Activated CD8-positive, alpha-beta T cell treated with anti-CD3 and anti-CD28 coated beads, Interleukin-2, amount 10 ng/mL, durations not matched to agents 7 days and 5 days (primary cell): Measurements from ENCODE around the gene ARPP21. TPM values are rescaled to one million over a fixed set of nuclear protein-coding genes. Genes with fewer than 3 reads are reported as not detected.

ENCODE experiments used
- ATAC-seq: fragments of 150-1000 bp; cut with Tn5 transposase; one replicate; pipeline ENCODE4 v1.10.0; 2021; ENCODE audit warnings: moderate library complexity
- CTCF ChIA-PET: fragments of 350-600 bp; sonication (Branson Sonifier 250); formaldehyde crosslinking; loops from one replicate; lab custom pipeline; 2021; ENCODE audit warnings: antibody characterized with exemption; lab: Charles Lee
- POLR2A ChIA-PET: fragments of 350-600 bp; sonication (Branson Sonifier 250); formaldehyde crosslinking; loops from one replicate; lab custom pipeline; 2021; ENCODE audit warnings: antibody characterized with exemption; lab: Charles Lee
- DNase-seq: peaks from one replicate; pipeline ENCODE4 v3.0.0-alpha.2; 2020
- H3K27ac Mint-ChIP-seq: one replicate; pipeline ENCODE4 v1.8.0; 2021; ENCODE audit warnings: mild to moderate bottlenecking, mixed read lengths
- H3K27me3 Mint-ChIP-seq: one replicate; pipeline ENCODE4 v1.8.0; 2021; ENCODE audit warnings: low read depth, mixed read lengths
- H3K36me3 Mint-ChIP-seq: one replicate; pipeline ENCODE4 v1.8.0; 2021; ENCODE audit warnings: low read depth, mixed read lengths
- H3K4me1 Mint-ChIP-seq: one replicate; pipeline ENCODE4 v1.8.0; 2021; ENCODE audit warnings: low read depth, mixed read lengths
- H3K4me3 Mint-ChIP-seq: one replicate; pipeline ENCODE4 v1.8.0; 2021; ENCODE audit warnings: mild to moderate bottlenecking, mixed read lengths
- H3K9me3 Mint-ChIP-seq: one replicate; pipeline ENCODE4 v1.8.0; 2022; ENCODE audit warnings: mixed read lengths; ENCODE audit not compliant: insufficient read depth
- total RNA-seq, 2 experiments: library from RNA; stranded (reverse); gene quantifications; one replicate each; pipeline ENCODE4 v1.2.3, GENCODE V29; 2021

ARPP21 gene
- total RNA-seq, 2 experiments from 2014 or later: not detected

- CTCF ChIA-PET: no interaction called here
- Mint-ChIP-seq H3K9me3 (no peaks in the 10 kb centered on the region), H3K36me3 (no peaks in the 10 kb centered on the region), H3K27ac (no peak overlapping the region), H3K4me3 (no peak overlapping the region), H3K4me1 (no peaks in the 10 kb centered on the region), H3K27me3 (peaks cover 2% of the 10 kb centered on the region)
- POLR2A ChIA-PET: interaction anchor here (0.7 kb wide), 1 partner anchor 13 kb away, joined by 3 read pairs; no protein-coding TSS in a partner anchor
- no peak for DNase-seq
- ATAC-seq: no peak
Observed at GRCh38 chr3:35665390-35666055, 26.2 kb downstream of the ARPP21 start.

- ChIA-PET CTCF (no interaction called here), POLR2A (interaction anchor here (0.6 kb wide), 1 partner anchor 1450 kb away, joined by 3 read pairs; no protein-coding TSS in a partner anchor)
- no peaks in the 10 kb centered on the region for H3K4me1 Mint-ChIP-seq
- H3K27me3 Mint-ChIP-seq: peaks cover 2% of the 10 kb centered on the region
- no peak overlapping the region for H3K27ac Mint-ChIP-seq
- H3K9me3 Mint-ChIP-seq: no peaks in the 10 kb centered on the region
- no peak for DNase-seq
- ATAC-seq: no peak
- no peak overlapping the region for H3K4me3 Mint-ChIP-seq
- no peaks in the 10 kb centered on the region for H3K36me3 Mint-ChIP-seq
Observed at GRCh38 chr3:35666888-35667287, 27.6 kb downstream of the ARPP21 start.

- POLR2A ChIA-PET: no interaction called here
- no peaks in the 10 kb centered on the region for H3K9me3 Mint-ChIP-seq
Observed at GRCh38 chr3:35670408-35670965, 31.2 kb downstream of the ARPP21 start.

GRCh38 chr3:35671483-35671882 lies 32.2 kb downstream of the ARPP21 start:
- ChIA-PET CTCF (no interaction called here), POLR2A (no interaction called here)
- H3K27me3 Mint-ChIP-seq: no peaks in the 10 kb centered on the region
- H3K9me3 Mint-ChIP-seq: no peaks in the 10 kb centered on the region
- no peaks in the 10 kb centered on the region for H3K4me1 Mint-ChIP-seq
- no peaks in the 10 kb centered on the region for H3K36me3 Mint-ChIP-seq
- DNase-seq (no peak), ATAC-seq (no peak)
- H3K4me3 Mint-ChIP-seq: no peak overlapping the region
- no peak overlapping the region for H3K27ac Mint-ChIP-seq

More at GRCh38 chr3:35670408-35670965, 31.2 kb downstream of the ARPP21 start:
- CTCF ChIA-PET: no interaction called here
- no peak overlapping the region for H3K27ac Mint-ChIP-seq
- no peaks in the 10 kb centered on the region for H3K36me3 Mint-ChIP-seq
- no peaks in the 10 kb centered on the region for H3K4me1 Mint-ChIP-seq
- no peak overlapping the region for H3K4me3 Mint-ChIP-seq
- H3K27me3 Mint-ChIP-seq: no peaks in the 10 kb centered on the region
- DNase-seq (no peak), ATAC-seq (no peak)

- Mint-ChIP-seq H3K36me3 (no peaks in the 10 kb centered on the region), H3K27me3 (no peaks in the 10 kb centered on the region), H3K4me1 (no peaks in the 10 kb centered on the region), H3K4me3 (no peak overlapping the region), H3K27ac (no peak overlapping the region), H3K9me3 (no peaks in the 10 kb centered on the region)
- DNase-seq: no peak
- POLR2A ChIA-PET: no interaction called here
- CTCF ChIA-PET: interaction anchor here (0.6 kb wide), 1 partner anchor 744 kb away, joined by 3 read pairs; no protein-coding TSS in a partner anchor
- ATAC-seq: no peak
Observed at GRCh38 chr3:35673017-35673416, 33.7 kb downstream of the ARPP21 start.

GRCh38 chr3:35674451-35675109 lies 35.3 kb downstream of the ARPP21 start:
- H3K4me1 Mint-ChIP-seq: no peaks in the 10 kb centered on the region
- ATAC-seq: no peak
- H3K9me3 Mint-ChIP-seq: no peaks in the 10 kb centered on the region
- no peak for DNase-seq
- no peak overlapping the region for H3K4me3 Mint-ChIP-seq
- ChIA-PET CTCF (no interaction called here), POLR2A (no interaction called here)
- no peak overlapping the region for H3K27ac Mint-ChIP-seq
- H3K36me3 Mint-ChIP-seq: no peaks in the 10 kb centered on the region
- no peaks in the 10 kb centered on the region for H3K27me3 Mint-ChIP-seq

- no peak for DNase-seq
- Mint-ChIP-seq H3K4me3 (no peak overlapping the region), H3K36me3 (no peaks in the 10 kb centered on the region), H3K27me3 (no peaks in the 10 kb centered on the region), H3K4me1 (no peaks in the 10 kb centered on the region), H3K27ac (no peak overlapping the region), H3K9me3 (no peaks in the 10 kb centered on the region)
- ChIA-PET CTCF (no interaction called here), POLR2A (no interaction called here)
- ATAC-seq: no peak
Observed at GRCh38 chr3:35675206-35675605, 35.9 kb downstream of the ARPP21 start.

- H3K4me3 Mint-ChIP-seq: no peak overlapping the region
- no peaks in the 10 kb centered on the region for H3K4me1 Mint-ChIP-seq
- H3K27ac Mint-ChIP-seq: no peak overlapping the region
- H3K36me3 Mint-ChIP-seq: no peaks in the 10 kb centered on the region
- ChIA-PET CTCF (no interaction called here), POLR2A (no interaction called here)
- H3K9me3 Mint-ChIP-seq: no peaks in the 10 kb centered on the region
- H3K27me3 Mint-ChIP-seq: no peaks in the 10 kb centered on the region
- ATAC-seq (no peak), DNase-seq (no peak)
Observed at GRCh38 chr3:35675621-35676020, 36.3 kb downstream of the ARPP21 start.

- H3K27ac Mint-ChIP-seq: no peak overlapping the region
- H3K4me1 Mint-ChIP-seq: no peaks in the 10 kb centered on the region
- ChIA-PET POLR2A (no interaction called here), CTCF (no interaction called here)
- H3K9me3 Mint-ChIP-seq: no peaks in the 10 kb centered on the region
- ATAC-seq (no peak), DNase-seq (no peak)
- no peaks in the 10 kb centered on the region for H3K36me3 Mint-ChIP-seq
- no peaks in the 10 kb centered on the region for H3K27me3 Mint-ChIP-seq
- H3K4me3 Mint-ChIP-seq: no peak overlapping the region
Observed at GRCh38 chr3:35677797-35678196, 38.5 kb downstream of the ARPP21 start.

GRCh38 chr3:35678643-35679161 lies 39.4 kb downstream of the ARPP21 start:
- ATAC-seq: no peak
- no peaks in the 10 kb centered on the region for H3K27me3 Mint-ChIP-seq
- no peaks in the 10 kb centered on the region for H3K36me3 Mint-ChIP-seq
- DNase-seq: no peak
- POLR2A ChIA-PET: no interaction called here
- H3K27ac Mint-ChIP-seq: no peak overlapping the region
- H3K9me3 Mint-ChIP-seq: no peaks in the 10 kb centered on the region
- CTCF ChIA-PET: no interaction called here
- no peaks in the 10 kb centered on the region for H3K4me1 Mint-ChIP-seq
- H3K4me3 Mint-ChIP-seq: no peak overlapping the region

- ChIA-PET CTCF (no interaction called here), POLR2A (no interaction called here)
- H3K4me3 Mint-ChIP-seq: no peak overlapping the region
- no peaks in the 10 kb centered on the region for H3K9me3 Mint-ChIP-seq
- DNase-seq: no peak
- H3K36me3 Mint-ChIP-seq: no peaks in the 10 kb centered on the region
- H3K27ac Mint-ChIP-seq: no peak overlapping the region
- ATAC-seq: no peak
- no peaks in the 10 kb centered on the region for H3K27me3 Mint-ChIP-seq
- no peaks in the 10 kb centered on the region for H3K4me1 Mint-ChIP-seq
Observed at GRCh38 chr3:35679409-35680080, 40.2 kb downstream of the ARPP21 start.
